Stimulated activated CD4-positive, alpha-beta T cell treated with anti-CD3 and anti-CD28 coated beads, TNF-alpha, amount 100 ng/mL, for 1 hour (primary cell): ENCODE data around the gene OPRL1.
A peak's percentile ranks its signal among the peaks of the same experiment; 100 is the strongest.

ENCODE experiments used
- DNase-seq, 3 donors: peaks; one replicate each; pipeline ENCODE4 v3.0.0-alpha.2; 2020; ENCODE audit warnings: low read depth in 3 of 3, low spot score in 1 of 3

OPRL1 gene

DNA sequence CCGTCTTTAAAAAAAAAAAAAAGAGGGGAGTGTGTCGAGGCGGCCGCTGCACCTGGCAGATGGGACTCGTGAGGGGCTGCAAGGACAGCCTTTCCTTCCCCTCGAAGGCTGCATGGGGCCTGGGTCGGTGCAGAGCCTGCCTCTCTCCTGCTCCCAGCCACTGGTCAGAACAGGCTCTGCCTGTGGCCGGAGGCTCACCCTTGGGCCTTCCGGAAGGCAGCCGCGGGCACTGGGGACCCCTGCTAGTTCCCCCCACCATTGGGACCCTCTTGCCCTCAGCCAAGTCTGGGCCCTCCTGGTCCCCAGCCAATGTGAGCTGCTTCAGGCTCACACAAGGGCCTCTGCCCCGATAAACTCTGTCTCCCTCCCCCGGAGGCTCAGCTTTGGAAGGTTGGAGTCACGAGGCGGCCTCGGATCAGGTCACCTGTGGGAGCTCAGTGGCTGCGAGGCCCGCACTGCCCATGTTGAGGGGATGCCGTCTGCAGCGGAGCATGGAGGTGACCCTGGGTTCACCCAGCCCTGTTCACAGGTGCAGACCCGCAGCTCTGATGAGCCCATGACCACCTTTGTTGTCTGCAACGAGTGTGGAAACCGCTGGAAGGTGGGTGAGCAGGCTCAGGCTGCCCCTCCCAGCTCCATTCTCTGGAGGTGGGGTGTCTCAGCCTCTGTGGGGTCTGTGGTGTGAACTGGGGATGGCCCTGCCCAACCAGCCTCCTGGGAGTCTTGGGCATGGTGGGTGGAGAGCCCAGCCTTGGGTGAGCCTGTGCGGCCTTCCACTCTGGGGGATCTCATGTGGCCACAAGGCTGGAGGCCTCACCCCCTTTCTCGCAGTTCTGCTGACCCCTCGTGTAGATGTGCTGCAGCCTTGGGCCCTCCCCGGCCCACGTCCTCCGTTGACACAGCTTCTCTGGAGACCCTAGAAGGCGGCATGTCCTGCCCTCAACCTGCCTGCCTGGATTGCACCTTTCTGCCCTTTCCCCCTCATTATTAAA is 8.2 kb upstream of the OPRL1 start:
- no peak for DNase-seq

DNA sequence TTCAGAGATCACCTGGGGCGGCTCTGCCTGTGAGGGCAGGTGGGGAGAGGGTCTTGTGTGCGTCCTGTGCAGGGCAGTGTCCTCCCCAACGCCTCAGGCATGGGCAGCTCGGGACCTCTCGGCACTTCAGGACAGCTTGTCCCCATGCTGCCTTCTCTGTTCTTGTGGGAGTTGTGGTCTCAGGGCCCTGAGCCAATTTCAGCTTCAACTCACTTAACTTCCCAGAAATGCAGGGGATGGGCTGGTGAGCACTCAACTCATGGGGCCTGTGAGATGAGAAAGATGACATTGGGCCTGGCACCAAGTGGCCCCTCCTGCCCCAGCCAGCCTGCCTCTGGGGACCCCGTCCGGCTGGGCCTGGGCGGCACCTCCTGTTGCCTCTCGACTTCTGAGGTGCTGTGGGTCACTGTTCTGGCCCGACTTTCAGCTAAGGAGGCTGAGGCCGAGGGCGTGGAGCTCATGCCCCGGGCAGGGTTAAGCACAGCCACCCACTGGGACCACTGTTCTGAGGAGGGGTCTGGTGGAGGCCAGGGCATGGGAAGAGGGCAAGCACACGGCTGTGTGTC is 7.3 kb upstream of the OPRL1 start:
- DNase-seq: no peak

DNA sequence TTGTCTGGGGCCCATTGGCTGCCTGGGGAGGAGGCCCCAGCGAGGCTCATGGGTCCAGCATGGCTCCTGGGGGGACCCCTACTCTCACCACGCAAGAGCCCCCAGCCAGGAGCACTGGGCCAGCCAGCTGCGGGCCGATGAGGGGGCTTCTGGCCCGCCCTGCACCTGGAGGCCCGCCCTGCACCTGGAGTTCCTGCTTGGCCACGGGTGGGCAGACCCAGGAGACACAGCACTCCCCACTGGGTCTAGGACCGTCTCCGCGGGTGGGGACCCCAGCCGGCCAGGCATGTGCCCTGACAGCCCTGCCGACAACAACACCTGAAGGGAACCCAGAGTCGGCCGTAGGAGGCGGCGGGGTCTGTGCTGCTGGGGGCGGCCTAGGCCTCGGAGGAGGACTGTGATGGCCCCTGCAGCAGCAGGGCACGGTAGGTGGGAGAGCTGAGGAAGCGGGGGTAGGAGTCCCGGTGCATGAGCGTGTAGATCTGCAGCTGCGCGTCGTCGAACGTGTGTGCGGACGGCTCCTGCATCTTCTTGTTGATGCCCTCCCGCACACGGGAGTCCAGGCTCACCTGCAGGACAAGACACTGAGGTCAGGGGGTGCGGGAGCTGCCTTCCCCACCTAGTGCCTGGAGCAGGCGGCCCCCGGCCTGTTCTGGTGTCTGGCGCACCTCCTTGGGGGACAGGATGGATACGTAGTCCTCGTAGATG is 6.3 kb upstream of the OPRL1 start:
- no peak for DNase-seq

DNA sequence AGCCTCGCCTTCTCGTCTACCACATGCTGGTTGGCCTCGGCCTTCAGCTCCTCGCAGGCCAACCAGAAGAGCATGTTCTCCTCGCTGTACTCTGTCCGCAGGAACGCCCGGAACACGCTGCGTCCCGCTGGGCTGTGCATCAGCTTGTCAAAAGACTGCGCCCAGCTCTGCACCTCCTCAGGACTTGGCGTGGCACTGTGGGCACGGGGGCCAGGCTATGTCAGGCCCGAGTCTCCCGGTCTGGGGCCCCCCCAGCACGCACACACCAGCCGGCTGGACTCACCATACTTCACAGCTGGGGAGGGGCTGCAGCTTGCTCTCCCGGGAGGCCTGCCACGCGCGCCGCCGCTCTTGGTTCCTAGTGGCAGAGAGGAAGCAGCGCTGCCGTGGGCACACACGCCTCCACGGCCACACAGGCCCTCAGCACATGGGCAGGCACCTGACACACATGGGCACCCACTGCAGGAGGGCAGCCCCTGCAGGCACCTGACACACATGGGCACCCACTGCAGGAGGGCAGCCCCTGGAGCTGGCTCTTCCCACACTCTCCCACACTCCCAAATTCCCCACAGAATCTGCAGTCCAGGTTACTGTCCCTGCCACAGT is 5.6 kb upstream of the OPRL1 start:
- no peak for DNase-seq

DNA sequence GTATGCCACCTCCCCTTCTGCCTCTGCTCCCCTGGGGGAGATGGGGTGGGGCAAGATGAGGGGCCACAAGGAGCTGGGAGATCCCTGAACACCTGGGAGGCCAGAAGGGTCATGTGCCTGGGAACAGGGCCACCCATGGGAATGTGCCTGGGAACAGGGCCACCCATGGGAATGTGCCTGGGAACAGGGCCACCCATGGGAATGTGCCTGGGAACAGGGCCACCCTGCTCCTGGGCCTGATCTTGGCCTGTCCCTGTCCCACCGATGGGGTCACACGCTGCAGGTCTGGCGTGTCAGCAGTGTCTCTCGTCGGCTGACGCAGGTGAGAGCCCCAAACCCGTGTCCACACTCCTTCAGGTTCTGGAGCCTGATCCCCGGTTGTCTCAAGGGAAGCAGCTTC is 4.9 kb upstream of the OPRL1 start:
- no peak for DNase-seq

DNA sequence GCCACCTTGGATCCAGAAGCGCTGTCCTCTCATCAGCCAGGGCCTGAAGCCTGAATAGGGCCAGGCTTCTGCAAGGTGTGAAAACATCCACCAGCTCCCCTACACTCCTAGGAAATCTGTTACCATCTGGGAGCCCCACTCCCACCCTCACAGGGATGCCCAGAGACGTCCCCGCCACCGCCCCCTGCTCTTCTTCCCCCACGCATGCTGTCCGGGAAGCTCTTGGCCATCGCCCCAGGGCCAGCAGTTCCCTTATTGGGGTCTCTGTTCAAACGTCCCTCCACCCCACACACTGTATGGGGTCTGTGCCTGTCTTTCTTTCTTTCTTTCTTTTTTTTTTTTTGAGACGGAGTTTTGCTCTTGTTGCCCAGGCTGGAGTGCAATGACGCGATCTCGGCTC is 4.3 kb upstream of the OPRL1 start:
- no peak for DNase-seq

DNA sequence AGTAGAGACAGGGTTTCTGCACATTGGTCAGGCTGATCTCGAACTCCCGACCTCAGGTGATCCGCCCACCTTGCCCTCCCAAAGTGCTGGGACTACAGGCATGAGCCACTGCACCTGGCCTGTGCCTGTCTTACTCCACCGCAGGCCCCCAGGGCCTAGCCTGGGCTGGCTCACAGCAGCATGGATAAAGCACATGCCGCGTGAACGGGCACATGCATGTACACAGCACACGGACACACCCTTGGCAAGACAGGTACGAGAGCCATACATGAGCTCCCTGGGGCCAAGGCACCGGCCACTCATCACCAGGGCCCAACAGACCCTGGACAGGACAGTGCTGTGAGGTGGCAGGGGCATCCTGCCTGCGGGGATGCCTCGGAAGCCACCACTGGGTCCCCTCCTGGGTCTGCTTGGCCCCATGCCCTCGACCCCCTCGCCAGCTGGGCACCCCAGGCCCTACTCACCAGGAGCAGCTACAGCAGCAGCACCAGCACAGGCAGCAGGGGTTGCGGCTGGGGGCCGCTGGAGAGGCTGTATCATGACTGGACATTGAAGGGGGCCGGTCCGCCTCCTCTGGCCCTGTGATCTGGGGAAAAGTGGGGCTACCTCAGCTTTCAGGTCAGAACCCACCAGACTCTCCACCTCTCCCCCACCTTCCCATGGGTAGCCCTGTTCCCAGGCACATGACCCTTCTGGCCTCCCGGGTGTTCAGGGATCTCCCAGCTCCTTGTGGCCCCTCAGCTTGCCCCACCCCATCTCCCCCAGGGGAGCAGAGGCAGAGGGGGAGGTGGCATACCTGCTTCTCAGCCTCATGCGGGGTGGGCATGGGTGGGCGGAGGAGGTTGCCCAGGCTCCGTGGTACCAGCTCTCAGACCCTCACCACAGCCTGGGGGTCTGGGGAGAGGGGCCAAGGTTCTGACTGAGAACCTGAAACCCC is 3.6 kb upstream of the OPRL1 start:
- no peak for DNase-seq

DNA sequence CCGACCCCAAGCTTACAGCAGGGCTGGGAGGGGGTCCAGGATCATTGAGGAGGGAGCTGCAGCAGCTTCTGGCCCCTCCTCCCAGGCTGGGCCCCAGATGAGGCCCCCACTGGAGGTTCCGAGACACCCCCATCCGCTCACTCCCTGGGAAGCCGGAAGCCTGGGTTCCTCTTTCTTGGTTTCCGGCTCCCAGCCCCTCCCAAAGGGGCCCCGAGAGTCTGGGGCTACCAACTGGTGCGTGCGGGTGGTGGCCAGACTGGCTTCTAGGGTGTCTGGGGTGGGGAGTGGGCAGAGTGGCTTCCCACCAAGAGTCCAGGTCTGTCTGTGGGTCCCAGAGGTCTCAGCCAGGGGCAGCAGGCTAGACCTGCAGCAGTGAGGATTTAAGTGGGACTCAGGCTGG is 2.8 kb upstream of the OPRL1 start:
- DNase-seq: no peak

DNA sequence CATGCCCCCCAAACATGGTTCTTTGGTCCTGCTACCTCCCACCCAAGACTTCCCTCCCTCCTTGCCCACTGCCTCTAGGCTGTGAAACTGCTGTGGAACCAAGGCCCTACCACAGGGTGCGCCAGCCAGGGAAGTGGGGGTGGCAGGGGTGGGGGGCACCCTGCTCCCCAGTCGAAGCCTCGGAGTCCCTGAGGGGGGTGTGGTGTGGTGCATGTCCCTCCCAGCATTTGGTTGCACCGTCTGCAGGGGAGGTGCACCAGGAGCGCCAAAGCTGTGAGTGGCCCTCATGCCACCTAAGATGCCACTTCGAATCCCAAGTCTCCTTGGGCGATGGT is 2.4 kb upstream of the OPRL1 start:
- DNase-seq: no peak

DNA sequence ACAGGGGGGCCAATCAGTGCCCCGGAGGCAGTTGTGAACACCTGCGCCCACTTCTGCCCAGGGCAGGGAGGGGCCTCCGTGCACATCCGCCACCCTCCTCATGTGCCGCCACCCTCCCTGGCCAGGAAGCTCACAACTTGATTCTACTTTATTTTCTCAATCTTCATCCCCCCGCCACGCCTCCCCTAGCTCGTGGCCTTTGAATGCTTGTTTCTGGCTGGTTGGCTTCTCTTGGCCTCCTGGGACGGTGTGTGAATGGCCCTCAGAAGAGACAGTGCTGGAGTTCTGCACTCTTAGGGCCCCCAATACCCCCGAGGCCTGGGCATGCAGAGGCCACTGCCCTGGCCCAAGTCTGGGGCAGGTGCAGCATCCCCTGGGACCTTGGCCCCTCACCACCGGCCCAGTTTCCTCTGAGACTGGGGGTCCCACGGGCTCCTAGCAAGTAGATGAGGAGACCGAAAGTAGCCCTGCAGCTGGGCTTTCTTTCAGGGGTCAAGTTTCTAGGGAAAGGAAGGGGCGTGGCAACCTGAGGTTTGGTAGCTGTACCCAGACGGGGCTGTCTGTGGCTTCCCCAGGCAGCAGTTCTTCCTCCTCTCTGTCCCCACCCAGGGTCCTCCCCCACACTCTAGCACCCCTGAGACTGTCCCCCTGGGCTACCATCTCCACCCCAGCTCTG is 1.9 kb upstream of the OPRL1 start:
- peak in 1 of 3 donors; percentile 22 for DNase-seq

DNA sequence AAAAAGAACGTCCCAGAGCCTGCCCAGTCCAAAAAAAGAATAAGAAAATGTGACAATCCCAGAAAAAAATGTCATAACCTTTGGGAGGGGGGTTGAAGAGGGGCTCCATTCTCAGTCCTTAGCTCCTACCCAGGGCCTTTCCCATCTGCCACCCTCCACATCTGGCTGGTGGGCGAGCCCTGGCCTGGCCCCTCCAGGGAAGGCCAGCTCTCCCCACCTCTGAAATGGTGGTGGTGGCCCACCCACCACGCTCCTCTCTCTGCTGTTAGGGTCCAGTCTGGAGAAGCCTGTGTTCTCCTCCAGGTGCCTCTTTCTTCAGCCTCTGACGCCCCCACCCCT is 979 bp upstream of the OPRL1 start:
- no peak for DNase-seq

DNA sequence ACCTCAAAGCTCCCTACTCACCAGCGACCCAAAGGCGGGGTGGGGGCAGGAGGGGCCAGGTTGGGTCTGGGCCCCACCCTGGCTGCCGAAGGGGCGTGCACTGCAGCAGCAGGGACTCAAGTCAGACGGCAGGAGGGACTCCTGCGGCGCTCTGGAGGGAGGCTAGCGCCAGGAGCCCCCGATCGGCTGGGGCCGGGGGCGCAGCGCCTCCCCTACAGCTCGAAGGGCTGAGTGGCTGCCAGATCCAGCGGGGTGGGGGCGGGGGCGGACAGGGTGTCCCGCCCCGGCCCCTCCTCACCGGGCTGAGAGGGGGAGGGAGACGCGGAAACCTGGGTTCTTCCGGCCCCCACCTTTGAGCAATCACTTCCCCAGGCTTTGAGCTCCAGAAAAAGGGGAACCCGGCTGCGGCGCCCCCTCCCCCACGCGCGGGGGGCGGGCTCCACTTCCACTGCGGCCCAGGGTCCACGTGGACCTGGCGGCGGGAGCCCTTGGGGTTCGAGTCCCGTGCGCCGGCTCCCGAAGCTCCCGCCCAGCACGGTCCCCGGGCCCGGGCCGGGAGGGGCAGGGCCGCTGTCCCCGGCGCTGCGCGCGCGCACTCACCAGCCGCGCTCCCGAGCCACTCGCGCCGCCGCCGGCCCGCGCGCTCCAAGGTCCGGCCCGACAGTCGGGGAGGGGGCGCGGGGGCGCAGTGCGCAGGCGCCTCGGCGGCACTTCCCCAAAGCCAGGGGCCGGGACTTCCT is 439 bp upstream of the OPRL1 start, which contains the start of gene RGS19:
Gene RGS19, minus strand, starts transcription at position 246 of the 740 bp plus-strand sequence. CDS start 2,632 bp downstream, outside the sequence.
- peak in 2 of 3 donors; percentile 41 to 46 for DNase-seq

DNA sequence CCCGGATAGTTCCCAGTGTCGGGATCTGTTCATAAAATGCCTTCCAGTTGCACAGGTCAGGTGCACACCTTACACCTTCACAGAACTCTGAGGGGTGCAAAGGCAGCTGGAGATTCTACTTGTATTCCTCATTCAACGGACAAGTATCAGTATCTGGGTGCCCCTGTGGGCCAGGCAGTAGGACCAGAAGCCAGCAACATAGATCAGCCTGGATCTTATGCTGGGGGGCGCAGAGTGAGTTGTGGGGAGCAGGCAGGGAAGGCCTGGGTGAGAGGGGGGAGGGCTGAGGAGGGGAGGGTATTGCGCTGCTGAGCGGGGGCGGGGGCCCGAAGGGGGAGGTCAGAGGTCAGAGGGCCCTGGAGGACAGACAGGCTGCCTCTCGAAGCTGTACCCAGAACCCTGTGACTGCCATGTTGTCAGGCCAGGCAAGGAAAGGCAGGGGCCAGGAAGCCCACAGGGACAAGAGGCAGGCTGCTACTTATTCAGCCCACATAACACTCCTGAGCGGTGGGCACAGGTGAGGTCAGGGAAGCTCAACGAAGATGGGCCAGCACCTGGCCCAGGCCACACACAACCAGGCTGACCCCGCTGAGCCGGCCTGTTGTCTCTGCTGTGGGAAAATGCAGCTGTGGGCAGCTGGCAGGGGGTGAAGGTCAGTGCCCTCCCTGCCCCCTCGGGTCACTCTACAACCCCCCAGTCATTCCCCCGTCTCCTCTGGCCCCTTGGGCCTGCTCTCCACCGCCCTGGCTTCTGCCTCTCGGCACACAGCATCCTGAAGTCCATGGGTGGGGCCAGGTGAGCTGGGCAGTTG is 1.1 kb downstream of the OPRL1 start:
- DNase-seq: no peak

DNA sequence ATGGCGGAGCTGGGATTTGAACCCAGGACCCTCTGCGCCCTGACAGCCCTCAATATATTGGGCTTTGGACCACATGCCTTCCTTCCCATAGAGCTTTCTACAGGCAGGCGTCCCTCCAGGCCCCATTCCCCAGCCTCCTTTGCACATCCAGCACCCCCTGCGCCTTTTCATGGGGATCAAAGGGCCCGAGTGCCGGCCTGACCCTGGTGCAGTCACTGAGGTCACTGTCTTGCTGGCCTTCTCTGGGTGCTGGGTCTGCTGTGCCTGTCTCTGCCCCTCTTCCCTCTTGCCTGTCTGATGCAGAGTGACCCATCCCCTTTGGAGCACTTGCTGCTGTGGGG is 1.7 kb downstream of the OPRL1 start:
- no peak for DNase-seq

DNA sequence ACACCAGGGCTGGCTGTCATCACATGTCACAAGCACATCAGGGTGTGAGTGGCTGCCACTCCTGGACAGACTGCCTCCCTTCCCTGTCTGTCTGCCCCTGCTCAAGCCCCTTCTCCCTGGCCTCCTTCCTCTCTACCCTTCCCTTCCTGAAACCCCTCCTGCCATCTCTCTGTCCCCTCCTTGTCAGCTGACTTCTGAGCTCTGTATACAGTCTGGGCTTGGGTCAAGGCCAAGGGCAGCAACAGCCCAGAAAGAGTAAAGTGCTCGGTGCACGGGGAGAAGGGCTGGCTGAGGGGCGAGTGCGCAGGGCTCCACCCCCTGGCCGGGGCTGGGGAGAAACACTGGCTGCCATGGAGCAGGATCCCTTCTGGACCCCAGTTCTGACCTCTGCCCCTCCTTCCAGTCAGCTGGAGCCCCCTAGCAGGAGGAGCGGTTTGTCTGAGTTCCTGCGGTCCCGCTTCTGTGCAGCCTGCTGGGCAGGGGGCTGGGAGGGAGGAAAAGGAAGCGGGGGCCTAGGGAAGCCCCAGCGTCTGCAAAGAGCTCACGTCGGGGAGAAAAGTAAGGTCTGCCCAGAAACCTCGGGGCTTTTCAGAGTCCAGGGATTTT is 2.3 kb downstream of the OPRL1 start:
- no peak for DNase-seq

DNA sequence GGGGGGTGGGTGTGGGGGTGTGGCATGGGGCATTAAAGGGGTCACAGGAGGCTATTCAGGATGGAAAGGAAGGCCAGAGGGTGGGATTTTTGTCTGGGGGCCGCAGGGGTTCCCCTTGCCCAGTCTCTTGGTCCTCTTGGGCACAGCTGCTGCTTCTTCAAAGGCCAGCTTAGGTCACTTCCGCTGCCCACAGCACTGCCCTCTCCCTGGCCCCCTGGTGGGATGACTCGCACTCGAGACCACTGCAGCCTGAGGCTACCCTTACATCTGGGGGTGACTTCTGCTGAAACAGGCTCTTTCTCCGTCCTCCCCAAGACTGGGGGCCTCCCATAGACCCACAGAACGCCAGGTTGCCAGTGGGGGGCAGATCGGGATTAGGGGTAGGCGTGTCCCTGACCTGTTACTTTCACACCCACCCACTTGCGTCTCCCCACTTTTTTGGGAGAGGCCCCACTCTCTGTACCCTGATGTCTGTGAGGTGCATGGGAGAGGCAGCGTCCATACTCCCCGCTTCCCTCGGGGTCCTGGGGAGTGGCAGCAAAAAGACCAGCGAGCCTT is 3.0 kb downstream of the OPRL1 start:
- DNase-seq: no peak

DNA sequence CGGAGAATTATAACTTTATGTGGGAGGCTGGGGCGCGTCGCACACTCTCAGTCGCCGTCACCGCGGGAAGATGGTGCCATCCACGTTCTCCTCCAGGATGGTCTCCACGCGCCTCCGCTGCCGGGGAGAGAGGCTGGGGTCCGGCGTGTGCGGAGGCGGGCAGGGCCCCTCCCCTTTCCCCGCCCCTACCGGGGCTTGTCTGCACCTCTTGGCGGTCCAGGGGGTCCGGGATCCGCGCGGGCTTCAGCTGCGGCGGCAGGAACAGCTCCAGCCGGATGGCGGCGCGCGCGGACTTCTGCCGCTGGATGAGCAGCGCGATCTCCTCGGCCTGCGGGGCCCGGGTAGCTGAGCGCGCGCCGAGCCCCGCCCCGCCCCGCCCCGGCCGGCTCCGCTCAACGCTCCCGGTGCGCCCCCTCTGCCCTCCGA is 3.5 kb downstream of the OPRL1 start:
- peak in 2 of 3 donors; percentile 36 to 55 for DNase-seq
